Endometrial microvascular endothelial cells (primary cell): ENCODE results near the gene NECAP2. TPM values are rescaled to one million over a fixed set of nuclear protein-coding genes. Genes with fewer than 3 reads are reported as not detected.
"Not testable (repeated sequence)": the region's sequence is repeated elsewhere in the genome, so short reads cannot be mapped to it uniquely, and the experiment has no call there.

Experiments used
- in situ Hi-C: cut with HindIII; loops from 2 replicates; pipeline ENCODE4 v1.10.0; 2017; ENCODE audit warnings: low sequenced_read_pairs, low pct_unique_long_range_greater_than_20kb; ENCODE audit errors: inconsistent ontology term
- total RNA-seq: library from RNA; depleted of rRNA; stranded (reverse); fragments of >200 nt; gene quantifications from one replicate; pipeline ENCODE4 v1.2.3, GENCODE V29; 2015; ENCODE audit errors: inconsistent ontology term

The NECAP2 gene
- total RNA-seq, 1 donor from 2014 or later, result 149 TPM

DNA sequence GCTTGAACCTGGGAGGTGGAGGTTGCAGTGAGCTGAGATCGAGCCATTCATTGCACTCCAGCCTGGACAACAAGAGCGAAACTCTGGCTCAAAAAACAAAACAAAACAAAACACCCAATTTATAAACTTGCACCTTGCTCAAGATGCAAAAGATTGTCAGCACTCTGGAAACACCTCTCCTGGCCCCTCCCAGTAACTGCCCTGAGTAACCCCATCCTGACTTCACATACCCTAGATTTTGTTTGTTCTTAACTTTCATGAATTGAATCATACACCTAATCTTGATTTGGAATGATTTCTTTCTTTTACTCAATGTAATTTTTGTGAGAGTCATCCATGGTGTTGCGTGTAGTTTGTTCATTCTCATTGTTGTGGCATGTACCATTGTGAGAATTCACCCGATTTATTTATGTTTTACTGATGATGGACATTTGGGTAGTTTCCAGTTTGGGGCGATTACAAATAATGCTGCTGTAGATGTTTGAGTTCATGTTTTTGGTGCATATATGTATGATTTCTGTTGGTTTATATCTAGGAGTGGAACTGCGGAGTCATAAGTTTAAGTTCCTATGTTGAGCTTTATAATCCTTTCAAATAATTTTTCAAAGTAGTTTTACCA lies 10.4 kb downstream of the NECAP2 start:
- in situ Hi-C loops, result no loop called here

DNA sequence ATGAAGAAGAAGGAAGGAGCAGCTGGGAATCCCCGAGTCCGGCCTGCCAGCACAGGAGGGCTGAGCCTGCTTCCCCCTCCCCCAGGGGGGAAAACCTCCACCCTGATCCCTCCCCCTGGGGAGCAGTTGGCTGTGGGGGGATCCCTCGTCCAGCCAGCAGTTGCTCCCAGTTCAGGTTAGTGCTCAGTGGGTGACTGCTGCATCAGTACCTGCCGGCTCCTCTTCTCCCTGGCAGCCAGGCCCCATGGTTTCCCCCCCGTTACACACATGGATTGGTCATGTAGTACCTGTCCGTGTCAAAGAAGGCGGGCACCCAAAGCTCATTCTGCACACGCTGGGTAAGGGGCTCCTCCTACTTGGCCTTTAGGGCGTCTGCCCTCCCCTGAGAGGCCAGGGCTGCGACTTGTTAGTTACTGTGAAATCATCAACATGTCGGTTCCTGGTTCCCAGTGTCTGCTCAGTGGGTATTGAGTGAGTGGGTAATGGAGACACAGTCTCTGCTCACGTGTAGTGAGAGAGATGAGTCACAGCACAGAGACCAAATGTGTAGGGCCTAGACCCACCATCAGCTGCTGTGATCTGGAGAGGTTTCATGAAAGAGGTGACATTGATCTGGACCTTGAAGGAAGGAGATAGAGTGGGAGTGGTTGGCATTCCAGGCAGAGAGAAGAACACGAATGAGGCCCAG lies 11.5 kb downstream of the NECAP2 start:
- in situ Hi-C loops, result no loop called here

DNA sequence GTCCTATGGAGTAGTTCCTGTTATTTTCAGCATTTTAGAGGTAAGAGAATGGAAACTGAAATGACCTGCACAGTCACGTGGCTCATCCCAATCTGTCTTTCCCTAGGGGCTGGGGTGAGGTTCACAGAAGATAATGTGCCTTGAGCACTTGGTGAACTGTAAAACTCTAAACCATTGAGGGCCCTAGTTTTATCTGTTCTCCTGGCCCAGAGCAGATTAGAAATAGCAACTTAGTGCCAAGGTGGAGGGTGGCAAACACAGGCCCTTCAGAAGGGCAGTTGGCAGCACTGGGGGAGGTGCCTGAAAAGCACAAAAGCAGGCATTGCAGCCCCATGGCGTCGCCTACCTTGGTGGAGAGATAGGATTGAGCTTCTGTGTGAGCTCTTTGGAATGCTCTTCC lies 14.4 kb downstream of the NECAP2 start:
- in situ Hi-C loops, result not testable (repeated sequence)

DNA sequence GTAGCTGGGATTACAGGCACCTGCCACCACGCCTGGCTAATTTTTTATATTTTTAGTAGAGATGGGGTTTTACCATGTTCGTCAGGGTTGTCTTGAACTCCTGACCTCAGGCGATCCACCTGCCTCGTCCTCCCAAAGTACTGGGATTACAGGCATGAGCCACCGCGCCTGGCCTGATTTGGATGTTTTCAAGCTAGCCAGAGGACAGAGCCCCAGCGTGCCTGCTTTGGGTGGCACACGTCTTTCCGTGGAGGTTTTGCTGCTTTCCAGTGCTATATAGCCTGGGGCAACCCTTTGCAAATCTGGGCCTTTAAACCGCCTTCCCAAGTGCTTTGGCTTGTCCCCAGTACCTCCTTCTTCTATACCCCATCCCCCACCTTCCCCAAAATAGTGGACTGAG lies 15.6 kb downstream of the NECAP2 start:
- in situ Hi-C loops, result not testable (repeated sequence)

DNA sequence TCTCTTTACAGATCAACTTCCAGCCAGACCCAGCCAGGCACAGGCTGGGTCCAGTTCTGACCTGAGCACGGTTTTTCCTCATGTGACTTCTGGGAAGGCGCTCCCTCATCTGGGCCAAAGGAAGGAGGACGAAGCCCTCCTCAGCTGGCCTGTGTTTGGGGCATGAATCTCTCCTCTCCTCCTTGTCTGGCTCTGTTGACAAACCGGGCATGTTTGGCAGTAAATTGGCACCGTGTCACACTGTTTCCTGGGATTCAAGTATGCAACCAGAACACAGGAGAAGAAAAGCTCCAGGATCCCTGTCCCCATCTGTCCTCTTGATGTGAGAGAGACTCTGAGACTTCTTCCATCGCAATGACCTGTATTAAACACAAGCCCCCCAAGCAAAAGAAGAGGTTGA lies 18.3 kb downstream of the NECAP2 start:
- in situ Hi-C loops, result no loop called here

DNA sequence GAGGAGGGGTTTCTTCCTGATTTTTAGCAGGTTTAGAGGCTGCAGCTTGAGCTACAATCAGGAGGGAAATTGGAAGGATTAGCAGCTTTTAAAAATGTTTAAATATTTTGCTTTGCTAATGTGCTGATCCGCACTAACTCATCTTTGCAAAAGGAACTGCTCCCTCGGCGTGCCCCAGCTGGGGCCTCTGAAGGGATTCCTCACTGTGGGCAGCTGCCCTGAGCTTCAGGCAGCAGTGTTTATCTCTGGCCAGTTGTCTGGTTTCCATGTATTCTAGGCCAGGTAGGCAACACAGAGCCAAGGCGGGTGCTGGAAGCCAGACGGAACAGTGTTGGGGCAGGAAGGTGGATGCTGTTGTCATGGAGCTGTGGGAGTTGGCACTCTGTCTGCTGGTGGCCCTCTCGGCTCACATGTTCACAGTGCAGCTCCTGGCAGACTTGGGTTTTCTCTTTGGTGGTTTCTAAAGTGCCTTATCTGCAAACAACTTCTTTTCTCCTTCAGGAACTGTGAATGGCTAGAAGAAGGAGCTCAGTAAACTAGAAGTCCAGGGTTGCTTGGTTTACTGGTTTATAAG lies 18.9 kb downstream of the NECAP2 start:
- in situ Hi-C loops, result no loop called here

DNA sequence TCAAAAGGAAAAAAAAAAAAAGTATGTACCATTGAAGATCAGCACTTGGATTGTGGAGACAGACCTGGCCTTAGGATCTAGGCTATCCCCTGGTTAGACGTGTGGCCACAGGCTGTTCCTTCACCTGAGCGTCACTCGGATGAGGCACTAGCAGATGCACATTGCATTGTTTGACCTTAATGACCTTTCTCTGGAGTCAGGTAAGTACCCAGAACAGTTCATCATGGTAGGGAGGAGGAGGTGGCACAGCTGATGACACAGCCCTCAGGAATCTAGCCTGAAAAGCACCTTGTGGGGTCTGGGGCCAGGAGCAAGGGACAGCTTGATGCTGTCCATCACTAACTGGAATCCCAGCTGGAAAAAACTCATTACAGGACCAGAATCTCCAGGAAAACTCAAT lies 21.2 kb downstream of the NECAP2 start:
- in situ Hi-C loops, result no loop called here

DNA sequence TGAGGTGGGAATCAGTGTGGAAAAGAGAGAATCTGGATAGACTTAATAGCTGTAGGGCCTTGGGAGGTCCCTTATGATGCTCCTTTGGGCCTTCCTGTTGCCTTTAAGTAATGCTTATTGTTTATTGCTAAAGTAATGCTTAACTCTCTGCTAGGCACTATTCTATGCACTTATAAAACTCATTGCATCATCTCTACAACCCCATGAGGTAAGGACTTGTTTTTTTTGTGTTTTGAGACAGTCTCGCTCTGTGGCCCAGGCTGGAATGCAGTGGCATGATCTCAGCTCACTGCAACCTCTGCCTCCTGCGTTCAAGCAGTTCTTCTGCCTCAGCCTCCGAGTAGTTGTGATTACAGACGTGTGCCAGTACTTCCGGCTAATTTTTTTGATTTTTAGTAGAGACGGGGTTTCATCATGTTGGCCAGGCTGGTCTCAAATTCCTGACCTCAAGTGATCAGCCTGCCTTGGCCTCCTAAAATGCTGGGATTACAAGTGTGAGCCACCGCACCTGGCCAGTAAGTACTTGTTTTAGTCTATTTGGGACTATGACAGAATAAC lies 22.3 kb downstream of the NECAP2 start:
- in situ Hi-C loops, result no loop called here

DNA sequence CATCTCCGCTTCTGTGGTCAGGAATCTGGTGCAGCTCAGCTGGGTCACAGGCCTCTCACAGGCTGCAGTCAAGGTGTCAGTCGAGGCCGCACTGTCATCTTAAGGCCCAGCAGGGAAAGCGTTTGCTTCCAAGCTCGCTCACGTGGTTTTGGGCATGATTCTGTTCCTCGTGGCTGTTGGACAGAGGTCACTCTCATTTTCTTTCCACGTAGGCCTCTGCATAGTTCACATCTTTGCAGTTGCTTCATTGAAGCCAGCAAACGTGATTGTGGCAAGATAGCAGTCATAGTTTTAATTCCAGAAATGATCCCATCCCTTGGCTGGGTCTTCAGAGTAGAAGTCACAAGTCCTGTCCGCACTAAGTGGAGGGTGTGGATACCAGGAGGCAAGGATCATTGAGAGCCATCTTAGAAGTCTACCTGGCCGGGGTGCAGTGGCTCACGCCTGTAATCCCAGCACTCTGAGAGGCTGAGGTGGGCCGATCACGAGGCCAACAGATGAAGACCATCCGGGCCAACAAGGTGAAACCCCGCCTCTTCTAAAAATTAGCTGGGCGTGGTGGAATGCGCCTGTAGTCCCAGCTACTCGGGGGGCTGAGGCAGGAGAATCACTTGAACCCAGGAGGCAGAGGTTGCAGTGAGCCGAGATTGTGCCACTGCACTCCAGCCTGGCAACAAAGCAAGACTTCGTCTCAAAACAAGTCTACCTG lies 24.5 kb downstream of the NECAP2 start:
- in situ Hi-C loops, result no loop called here

DNA sequence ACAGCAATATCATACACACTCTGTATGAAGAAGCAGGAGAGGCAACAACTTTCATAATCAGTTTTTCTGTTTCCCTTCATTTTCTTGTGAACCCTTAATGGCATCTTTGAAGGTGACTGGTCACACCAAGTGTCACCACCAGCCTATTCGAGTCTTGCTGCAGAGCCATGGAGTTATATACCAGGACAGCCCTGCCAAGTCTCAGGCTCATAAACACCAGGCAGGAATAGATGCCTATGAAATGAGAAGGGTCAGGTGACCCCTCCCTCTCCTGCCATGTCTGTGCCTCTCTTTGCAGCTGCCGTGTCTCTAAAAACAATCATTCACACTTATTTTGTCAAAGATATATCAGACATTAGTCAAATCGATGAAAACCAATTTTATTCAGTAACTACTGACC lies 28.0 kb downstream of the NECAP2 start:
- in situ Hi-C loops, result no loop called here

DNA sequence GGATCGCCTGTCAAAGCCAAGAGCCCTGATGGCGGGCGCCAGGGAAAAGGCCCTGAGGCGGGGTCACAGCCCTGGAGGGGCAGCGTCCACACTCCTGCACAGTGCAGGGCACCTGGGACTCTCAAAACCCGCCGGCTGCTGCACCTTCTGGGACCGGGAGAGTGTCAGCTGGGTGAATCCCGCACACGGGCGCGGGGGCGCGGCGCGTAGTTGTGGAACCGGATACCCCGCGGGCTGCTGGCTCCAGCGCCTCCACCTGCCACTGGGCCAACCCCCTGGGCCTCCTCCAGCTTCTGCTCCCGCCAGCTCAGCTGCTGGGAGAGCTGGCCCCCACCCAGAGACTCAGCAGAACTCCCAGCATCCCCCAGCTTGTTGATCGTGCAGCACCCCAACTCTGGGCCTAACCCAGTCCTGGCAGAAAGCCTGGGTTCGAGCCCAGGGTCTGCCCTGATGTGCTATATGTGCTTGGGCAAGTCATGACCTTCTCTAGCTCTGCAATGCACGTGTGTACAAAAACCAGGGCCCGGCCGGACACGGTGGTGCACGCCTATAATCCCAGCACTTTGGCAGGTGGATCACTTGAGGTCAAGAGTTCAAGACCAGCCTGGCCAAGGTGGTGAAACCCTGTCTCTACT lies 33.8 kb downstream of the NECAP2 start:
- in situ Hi-C loops, result no loop called here

DNA sequence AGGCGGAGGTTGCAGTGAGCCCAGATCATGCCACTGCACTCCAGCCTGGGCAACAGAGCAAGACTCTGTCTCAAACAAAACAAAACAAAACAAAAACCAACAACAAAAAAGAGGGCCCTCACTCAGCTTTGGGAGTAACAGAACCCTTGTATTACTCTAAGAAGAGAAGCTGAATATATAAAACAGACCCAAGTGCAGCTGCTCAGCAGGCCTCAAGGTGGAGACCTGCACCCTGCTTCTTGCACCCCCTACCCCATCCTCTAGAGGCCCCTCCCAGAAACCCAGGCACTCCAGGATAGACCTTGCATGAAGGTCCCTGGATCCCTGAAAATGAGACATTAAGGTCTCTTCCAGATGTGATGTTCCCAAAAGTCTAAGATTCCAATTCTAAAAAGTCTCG lies 34.4 kb downstream of the NECAP2 start:
- in situ Hi-C loops, result not testable (repeated sequence)

DNA sequence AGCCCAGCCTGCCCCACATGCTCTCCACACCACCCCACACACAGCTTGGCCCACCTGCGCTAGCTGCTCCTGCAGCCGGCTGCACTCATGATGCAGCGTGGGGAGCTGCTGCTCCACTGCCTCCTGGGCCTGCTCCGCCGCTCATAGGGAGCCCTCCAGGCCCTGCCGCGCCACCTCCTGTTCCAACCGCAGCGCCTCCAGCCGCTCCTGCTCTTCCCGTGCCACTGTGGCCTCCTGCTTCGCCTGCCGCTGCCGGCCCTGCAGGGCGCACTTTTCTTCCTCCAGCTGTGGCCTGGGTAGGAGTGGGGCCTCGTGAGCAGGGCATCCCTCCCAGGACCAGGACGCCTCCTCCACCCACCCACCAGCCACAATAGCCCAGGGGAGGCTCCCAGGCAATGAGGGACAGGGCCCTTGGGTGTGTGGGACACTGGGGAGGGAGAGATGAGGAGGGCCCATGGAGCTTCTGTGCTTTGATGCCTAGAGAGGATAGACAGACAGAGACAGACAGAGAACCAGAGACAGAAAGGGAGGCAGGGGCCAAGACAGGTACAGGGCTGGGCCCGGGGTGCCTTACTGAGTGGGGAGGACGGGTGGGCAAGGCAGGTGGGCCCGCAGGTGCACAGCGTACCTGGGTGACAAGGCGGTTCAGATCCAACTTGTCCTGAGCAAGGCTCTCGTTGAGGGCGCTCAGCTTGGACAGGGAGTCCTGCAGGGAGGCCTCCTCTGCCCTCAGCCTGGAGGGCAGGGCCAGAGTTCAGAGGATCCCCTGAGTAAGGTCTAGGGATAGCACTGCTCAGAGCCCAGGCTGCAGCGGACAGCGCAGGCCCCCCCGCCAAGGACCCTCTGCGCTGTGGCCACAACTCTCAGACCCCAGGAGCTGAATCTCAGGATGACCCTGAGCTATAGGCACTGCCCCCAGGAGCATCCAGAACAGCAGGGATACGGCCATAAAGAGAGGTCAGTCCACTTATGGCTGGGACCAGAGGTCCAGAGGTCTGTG lies 35.5 kb downstream of the NECAP2 start:
- in situ Hi-C loops, result not testable (repeated sequence)

DNA sequence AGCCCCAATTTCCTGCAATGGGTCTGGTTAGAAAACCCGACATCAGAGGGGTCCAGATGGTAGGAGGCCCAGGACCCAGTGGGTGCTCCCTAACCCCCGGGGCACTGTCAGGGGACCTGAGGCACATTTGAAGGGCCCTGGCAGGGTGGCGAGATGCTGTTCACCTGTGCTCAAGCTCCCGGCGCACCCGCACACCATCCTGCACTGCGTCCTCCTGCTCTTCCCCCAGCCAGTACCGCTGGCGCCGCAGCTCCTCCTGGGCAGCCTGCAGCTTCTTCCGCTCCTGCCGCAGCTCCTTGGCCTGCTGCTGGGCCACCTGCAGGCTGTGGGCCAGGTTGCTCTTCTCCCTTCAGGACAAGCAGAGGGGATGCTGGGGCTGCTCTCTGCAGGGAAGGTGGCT lies 37.6 kb downstream of the NECAP2 start:
- in situ Hi-C loops, result no loop called here

DNA sequence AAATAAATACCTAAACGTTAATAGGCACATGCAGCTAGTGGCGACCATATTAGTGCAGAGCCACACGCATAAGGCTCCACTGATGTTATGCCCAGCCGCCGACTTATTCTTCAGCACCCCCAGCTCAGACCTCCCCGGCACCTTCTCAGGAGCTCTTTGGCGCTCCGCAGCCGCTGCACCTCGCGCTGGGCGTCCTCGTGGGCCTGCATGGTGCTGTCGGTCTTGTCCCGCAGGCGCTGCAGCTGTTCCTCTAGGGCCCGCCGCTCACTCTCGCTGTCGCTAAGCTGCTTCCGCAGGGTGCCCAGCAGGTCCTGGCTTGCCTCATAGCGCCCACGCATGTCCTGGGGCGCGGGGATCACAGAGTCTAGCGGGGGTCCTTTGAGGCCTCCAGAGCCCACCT lies 42.6 kb downstream of the NECAP2 start:
- in situ Hi-C loops, result not testable (repeated sequence)

DNA sequence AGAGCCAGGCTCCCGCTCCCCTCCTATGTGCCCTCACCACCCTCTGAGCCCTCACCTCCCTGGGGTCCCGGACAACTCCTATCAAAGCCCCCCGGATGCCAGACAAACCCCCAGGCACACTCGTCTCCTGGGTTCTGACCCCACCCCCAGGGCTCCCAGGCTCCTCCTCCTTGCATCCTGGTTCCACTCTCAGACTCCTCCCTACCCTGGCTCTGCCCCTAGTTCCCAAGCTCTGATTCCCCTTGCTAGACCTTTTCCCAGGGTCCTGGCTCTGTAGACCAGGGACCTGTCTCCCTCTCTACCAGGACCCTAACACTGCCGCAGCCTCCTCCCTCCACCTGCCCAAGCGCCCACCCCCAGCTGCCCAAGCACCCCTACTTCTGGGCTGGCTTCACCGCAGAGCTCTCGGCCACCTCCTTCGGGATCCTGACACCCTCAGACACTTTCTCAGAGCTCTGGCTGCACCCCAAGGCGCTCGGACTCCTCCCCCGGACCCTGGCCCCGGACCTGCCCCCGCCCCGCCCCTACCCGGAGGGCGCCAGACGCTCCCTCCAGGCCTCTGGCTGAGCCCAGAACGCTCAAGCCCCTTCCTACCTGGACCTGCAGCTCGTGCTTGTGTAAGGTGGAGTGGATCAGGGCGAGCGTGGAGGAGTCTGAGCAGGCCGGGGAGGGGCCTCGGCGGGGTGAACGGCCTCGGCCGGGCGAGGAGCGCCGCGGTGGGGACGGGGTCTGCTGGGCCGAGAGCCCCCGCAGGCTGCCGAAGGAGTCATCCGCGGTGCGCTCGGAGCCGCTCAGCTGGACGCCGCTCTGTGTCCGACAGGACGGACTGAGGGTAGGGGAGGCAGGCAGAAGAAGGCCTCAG lies 43.3 kb downstream of the NECAP2 start:
- in situ Hi-C loops, result not testable (repeated sequence)

DNA sequence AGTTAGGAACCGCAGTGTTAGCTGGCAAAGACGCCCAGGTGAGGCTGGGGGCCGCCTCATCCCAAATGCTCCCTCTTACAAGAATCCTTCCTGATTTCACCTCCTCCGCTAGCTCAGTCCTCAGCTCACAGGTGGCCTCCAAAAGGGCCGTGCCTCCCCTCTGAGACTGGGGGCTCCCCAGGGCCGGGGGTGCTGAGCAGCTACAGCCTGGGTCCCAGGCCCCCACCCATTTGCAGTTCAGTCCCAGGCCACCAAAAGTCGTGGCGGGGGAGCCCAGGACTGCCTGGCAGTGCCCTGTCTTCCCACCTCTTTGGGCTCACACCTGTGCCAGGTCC lies 43.9 kb downstream of the NECAP2 start:
- in situ Hi-C loops, result no loop called here
